HG03175 (cell line): ENCODE data around the gene FBXL13.
"Not testable (repeated sequence)": the region's sequence is repeated elsewhere in the genome, so short reads cannot be mapped to it uniquely, and the experiment has no call there.

ENCODE experiments used
- ATAC-seq: cut with Tn5 transposase; IDR thresholded peaks from one replicate; pipeline ENCODE4 v1.9.1; 2021; ENCODE audit warnings: mild to moderate bottlenecking, moderate library complexity; ENCODE audit not compliant: unreplicated experiment

FBXL13 gene

GRCh38 chr7:102902052-102902451, 172.5 kb downstream of the FBXL13 start:
- ATAC-seq, result not testable (repeated sequence)

- ATAC-seq, result no peak
These were observed 176.1 kb downstream of the FBXL13 start for GRCh38 chr7:102898532-102898859.

- ATAC-seq, result no peak
These were observed 176.6 kb downstream of the FBXL13 start for GRCh38 chr7:102897856-102898531.

GRCh38 chr7:102897211-102897631, 177.4 kb downstream of the FBXL13 start:
- ATAC-seq, result no peak

- no peak for ATAC-seq
These were observed 178.0 kb downstream of the FBXL13 start for GRCh38 chr7:102896585-102896984.

- no peak for ATAC-seq
These were observed 179.0 kb downstream of the FBXL13 start for GRCh38 chr7:102895602-102896001.

GRCh38 chr7:102892631-102893278, 181.8 kb downstream of the FBXL13 start:
- ATAC-seq, result no peak

- ATAC-seq, result no peak
These were observed 182.8 kb downstream of the FBXL13 start for GRCh38 chr7:102891693-102892261.

GRCh38 chr7:102890971-102891692, 183.5 kb downstream of the FBXL13 start:
- ATAC-seq, result no peak

GRCh38 chr7:102890292-102890970, 184.2 kb downstream of the FBXL13 start:
- ATAC-seq, result no peak

GRCh38 chr7:102889851-102890250, 184.7 kb downstream of the FBXL13 start:
- ATAC-seq, result no peak

- no peak for ATAC-seq
These were observed 185.9 kb downstream of the FBXL13 start for GRCh38 chr7:102888561-102889233.

- ATAC-seq, result no peak
These were observed 191.3 kb downstream of the FBXL13 start for GRCh38 chr7:102883098-102883860.

GRCh38 chr7:102875700-102876295, 198.8 kb downstream of the FBXL13 start:
- no peak for ATAC-seq

GRCh38 chr7:102874966-102875365, 199.6 kb downstream of the FBXL13 start:
- no peak for ATAC-seq

- ATAC-seq, result peak; percentile 100
These were observed 200.3 kb downstream of the FBXL13 start for GRCh38 chr7:102874166-102874829.

- ATAC-seq, result peak; percentile 28
These were observed 201.0 kb downstream of the FBXL13 start for GRCh38 chr7:102873470-102874165.

GRCh38 chr7:102872460-102872859, 202.1 kb downstream of the FBXL13 start:
- no peak for ATAC-seq
